Left lobe of liver (tissue), 2 donors: ENCODE results near the gene SLC31A1. TPM values are rescaled to one million over a fixed set of nuclear protein-coding genes. Genes with fewer than 3 reads are reported as not detected.
"Not testable (repeated sequence)": the region's sequence is repeated elsewhere in the genome, so short reads cannot be mapped to it uniquely, and the experiment has no call there.

Experiments
- ATAC-seq: fragments of 200-7000 bp; cut with Tn5 transposase; one replicate; pipeline ENCODE4 v1.9.1; 2020; ENCODE audit warnings: mild to moderate bottlenecking, moderate library complexity
- DNase-seq: peaks from one replicate; pipeline ENCODE4 v3.0.0-alpha.2; 2020; ENCODE audit warnings: low spot score
- total RNA-seq: library from RNA; stranded (reverse); gene quantifications from one replicate; pipeline ENCODE4 v1.2.1, GENCODE V29; 2021
- donor health status: DM: no; HTN: no; CAD: no; lungs with moderate emphysema.
- donor health status: DM: no; HTN: yes; CAD: no.

The SLC31A1 gene
- total RNA-seq, 1 donor from 2014 or later: 74.9 TPM

DNA sequence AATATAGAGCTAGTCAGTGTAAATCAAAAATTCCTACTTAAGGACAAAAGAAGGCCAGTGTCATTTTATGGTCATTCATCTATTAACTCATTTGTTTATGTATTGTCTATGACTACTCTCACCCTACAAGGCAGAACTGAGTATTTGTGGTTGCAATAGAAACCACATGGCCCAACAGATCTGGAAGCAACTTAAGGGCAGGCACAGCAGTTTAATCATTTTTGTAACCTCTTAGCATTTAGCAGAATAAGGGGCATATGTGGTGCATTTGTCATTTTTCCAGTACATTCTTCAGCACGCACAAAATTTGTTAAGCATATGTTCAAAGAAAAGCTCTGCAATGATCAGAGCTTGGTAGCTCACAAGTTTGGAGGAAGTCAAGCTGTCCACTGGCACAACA, 1.4 kb upstream of the SLC31A1 start:
- ATAC-seq: no peak
- DNase-seq: no peak

DNA sequence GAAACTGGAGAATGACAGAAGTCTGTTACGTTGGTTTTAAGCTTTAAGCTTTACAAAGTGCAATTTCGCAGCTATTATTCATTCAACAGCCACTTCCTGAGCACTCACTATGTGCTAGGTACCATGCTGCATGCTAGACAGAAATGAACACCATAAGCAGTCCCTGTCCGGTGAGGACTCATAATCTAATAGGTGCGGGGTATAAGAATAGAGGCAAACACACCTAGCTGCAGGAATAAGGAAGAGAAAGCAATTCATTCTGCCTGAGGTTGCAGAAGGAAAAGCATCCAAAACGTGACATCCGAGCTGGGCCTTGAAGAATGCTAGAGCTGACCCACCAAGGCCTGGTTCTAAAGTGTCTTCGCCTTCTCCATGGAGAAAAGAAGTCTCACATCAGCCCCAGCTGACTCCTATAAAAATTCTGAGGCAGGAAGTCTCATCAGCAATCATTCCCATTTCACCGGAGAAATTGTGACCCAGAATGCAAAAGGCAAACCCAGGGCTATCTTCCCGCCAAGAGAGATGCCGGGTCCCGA, 809 bp upstream of the SLC31A1 start:
- ATAC-seq: no peak
- DNase-seq: no peak

- peak; percentile 36 for ATAC-seq
Measured at GRCh38 chr9:113221800-113222481, 597 bp downstream of the SLC31A1 start.

GRCh38 chr9:113222482-113222841, 1.1 kb downstream of the SLC31A1 start:
- ATAC-seq: peak; percentile 54
- peak; percentile 68 for DNase-seq

More at GRCh38 chr9:113221800-113222481, 597 bp downstream of the SLC31A1 start:
- DNase-seq: no peak

- ATAC-seq (no peak), DNase-seq (no peak)
Measured at GRCh38 chr9:113223963-113224362, 2.6 kb downstream of the SLC31A1 start.

GRCh38 chr9:113227436-113227835, 6.1 kb downstream of the SLC31A1 start:
- DNase-seq (no peak), ATAC-seq (no peak)

DNA sequence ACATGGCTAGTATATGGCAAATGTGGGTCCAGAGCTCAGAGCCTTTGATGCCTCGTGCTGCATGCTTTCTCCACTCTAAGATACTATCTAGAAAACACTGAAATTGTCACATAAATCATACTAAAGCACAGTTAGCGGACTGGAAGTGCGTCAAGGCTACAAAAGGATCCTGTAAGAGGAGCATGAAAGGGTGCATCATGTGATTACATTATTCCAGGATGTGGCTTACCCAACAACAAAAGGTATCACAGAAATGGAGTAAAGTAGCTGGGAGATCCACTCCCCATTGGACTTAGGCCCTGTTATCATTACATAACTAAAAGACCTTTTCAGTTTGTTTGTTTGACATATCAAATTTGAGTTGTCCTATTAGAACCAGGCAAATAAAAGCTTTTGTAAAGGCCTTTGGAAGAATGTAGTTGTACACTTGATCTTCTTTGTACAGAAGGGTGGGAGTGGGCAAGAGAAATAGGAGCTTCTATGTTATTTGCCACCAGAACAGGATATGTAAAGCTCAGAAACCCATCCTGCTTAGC, 6.9 kb downstream of the SLC31A1 start:
- ATAC-seq (peak; percentile 77), DNase-seq (no peak)

DNA sequence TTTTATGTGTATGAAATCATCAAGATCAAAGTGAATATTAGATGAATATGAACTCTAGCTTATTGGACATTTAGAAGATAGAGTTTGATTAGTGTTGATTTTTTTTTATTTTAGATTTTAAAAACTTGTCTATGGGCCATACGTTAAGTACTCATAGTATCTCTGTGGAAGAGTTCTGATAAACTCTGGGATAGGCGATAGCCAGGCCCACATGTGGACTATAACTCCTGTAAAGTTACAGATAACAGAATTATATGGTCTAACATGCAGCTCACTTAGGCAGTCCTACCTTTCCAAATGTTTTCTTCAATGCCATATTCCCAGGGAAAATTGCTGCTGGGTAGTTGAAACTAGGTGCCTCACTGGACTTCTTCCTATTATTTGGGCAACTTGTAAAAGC, 10.4 kb downstream of the SLC31A1 start:
- DNase-seq (no peak), ATAC-seq (no peak)

- not testable (repeated sequence) for DNase-seq
- peak; percentile 24 for ATAC-seq
Measured at GRCh38 chr9:113235701-113236255, 14.4 kb downstream of the SLC31A1 start.

GRCh38 chr9:113237026-113237425, 15.7 kb downstream of the SLC31A1 start:
- DNase-seq: no peak
- ATAC-seq: no peak

GRCh38 chr9:113238202-113238858, 17.0 kb downstream of the SLC31A1 start:
- no peak for DNase-seq
- peak; percentile 58 for ATAC-seq

DNA sequence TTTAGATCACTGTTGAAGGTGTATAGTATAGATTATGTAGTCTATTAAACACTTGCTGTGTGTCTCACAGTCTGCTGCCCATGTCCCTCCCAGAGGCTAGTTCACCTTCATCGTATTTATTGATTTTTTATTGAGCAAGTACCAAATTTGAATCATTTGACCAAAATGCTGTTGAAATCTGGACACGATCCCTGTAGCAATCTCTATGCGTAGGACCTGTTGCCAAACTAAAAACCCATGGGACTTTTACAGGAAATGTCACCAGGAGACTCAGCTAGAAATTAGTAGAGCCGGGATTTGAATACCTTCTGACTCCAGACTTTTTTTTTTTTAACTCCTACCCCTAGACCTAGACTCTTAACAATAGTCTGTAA, 17.5 kb downstream of the SLC31A1 start:
- ATAC-seq (peak; percentile 66), DNase-seq (no peak)

DNA sequence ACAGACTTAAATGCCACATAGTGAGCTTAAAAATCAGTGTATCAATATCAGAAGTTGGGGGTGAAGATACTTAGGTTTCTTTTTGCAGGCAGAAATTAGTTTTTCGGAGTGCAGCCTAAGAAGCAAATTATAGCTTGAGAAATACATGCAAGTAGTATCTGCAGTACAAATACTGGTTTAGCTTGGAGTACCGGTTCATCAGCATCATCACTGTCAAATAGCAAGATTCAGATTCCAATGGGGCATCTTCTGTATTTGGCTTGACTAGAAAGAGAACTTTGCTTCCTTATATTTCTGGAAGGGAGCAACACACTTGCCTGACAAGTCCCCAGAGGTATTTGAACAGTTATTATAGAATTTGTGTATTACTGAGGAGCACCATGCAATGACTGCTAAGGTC, 19.8 kb downstream of the SLC31A1 start:
- DNase-seq: no peak
- no peak for ATAC-seq

GRCh38 chr9:113244556-113244955, 23.2 kb downstream of the SLC31A1 start:
- ATAC-seq (no peak), DNase-seq (no peak)

DNA sequence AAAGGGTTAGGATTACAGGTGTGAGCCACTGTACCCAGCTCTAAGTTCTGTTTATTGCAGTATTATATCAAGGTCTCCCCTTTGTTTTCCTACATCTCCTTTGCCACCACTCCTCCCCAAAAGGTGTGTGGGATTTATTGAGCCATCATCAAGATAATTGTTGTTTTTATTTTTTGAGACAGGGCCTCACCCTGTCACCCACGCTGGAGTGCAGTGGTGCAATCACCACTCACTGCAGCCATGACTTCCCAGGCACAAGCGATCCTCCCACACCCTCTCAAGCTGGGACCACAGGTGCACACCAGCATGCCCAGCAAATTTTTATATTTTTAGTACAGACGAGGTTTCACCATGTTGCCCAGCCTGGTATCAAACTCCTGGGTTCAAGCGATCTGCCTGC, 24.6 kb downstream of the SLC31A1 start:
- ATAC-seq (no peak), DNase-seq (no peak)

DNA sequence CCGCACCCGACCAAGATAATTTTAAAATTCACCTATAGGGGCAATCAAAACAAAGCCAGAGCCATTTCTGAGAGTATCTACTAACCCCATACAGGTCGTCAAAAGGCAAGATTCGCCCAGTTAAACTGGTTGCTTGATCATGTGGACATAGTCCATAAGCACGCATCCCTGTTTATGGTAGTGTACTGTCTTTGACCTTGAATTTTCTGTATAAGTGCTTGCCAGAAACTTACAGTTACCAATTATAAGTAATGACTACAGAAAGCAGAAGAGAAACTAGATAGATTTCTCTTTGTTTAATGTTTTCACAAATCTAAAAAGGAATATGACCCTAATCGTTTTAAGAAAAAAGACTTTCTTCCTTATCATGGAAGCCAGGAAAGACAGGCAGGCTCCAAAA, 25.6 kb downstream of the SLC31A1 start:
- ATAC-seq: no peak
- DNase-seq: no peak

DNA sequence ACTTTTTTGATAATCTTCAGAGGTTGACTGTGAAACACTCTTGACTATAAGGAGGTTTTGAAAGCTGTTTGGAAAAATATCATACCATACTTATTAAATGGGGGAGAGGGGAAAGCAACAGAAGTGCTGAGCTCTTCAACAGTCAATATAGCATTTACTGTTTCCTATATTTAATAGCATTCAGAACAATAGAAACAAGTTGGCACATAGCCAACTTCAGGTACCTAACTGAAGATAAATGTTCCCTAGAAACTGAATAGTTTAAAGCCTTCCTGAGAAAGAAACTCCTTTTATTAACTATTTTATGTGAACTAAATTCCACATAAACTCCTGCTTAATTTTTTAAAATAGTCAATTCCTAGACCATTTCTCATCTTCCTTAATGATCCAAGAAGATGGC, 26.3 kb downstream of the SLC31A1 start:
- no peak for DNase-seq
- no peak for ATAC-seq

- not testable (repeated sequence) for ATAC-seq, DNase-seq
Measured at GRCh38 chr9:113249661-113250060, 28.3 kb downstream of the SLC31A1 start.

- DNase-seq: no peak
- no peak for ATAC-seq
Measured at GRCh38 chr9:113250807-113251206, 29.5 kb downstream of the SLC31A1 start.

DNA sequence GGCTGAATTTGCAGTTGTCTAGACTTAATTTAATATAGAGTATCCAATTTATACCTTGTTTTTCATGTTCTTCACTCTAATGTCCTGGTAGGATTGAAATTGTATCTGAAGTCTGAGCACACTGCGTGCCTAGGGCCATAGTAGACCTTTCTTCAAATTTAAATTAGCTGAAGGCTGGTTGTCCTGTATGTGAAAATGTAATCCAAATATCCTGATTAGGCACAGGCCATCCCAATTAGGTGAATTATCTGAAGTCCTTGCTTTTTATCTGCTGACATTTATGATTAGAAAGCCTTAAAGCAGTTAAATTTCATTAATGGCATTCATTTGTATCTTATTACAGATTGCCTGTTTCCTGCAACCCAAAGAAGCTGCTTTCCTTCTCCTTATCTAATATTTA, 33.6 kb downstream of the SLC31A1 start:
- DNase-seq: no peak
- ATAC-seq: no peak

GRCh38 chr9:113255438-113255837, 34.1 kb downstream of the SLC31A1 start:
- no peak for ATAC-seq
- DNase-seq: no peak

GRCh38 chr9:113257863-113258262, 36.5 kb downstream of the SLC31A1 start:
- no peak for DNase-seq
- ATAC-seq: peak; percentile 21
